Body of pancreas (tissue), 4 donors: ENCODE measurements around the gene NLGN1.

Experiments used
- CTCF ChIP-seq, 7 experiments: fragments of 450-650 bp in 4 of 7; fragments of 200-600 bp in 3 of 7; sonication (generic) in 3 of 7; IDR thresholded peaks; one replicate each; pipeline ENCODE4 v1.5.1; 2016 to 2019; ENCODE audit warnings: antibody characterized with exemption in 7 of 7
- POLR2A ChIP-seq, 3 donors: fragments of 450-650 bp; IDR thresholded peaks; one replicate each; pipeline ENCODE4 v1.6.1; 2016; ENCODE audit warnings: antibody characterized with exemption in 3 of 3, mild to moderate bottlenecking in 2 of 3

- TF ChIP-seq POLR2A (IDR thresholded peaks at IDR 0.05): no peak
- TF ChIP-seq CTCF (IDR thresholded peaks at IDR 0.05): no peak
Measured at GRCh38 chr3:173901649-173902048, 504.1 kb downstream of the NLGN1 start.
